Endothelial cell of umbilical vein (primary cell): ENCODE measurements around the gene SCN10A. TPM values are rescaled to one million over a fixed set of nuclear protein-coding genes. Genes with fewer than 3 reads are reported as not detected.

Experiments used
- BruUV-seq: library from RNA; stranded (reverse); fragments of 400-500 nt; replicated peaks from 2 replicates; lab custom pipeline; 2021; lab: Mats Ljungman, UMichigan
- CTCF ChIA-PET: fragments of 300-600, 350-600 bp; sonication (Branson Sonifier 250); formaldehyde crosslinking; loops from one replicate; lab custom pipeline; 2021; ENCODE audit warnings: antibody characterized with exemption, inconsistent platforms; lab: Charles Lee
- POLR2A ChIA-PET: fragments of 300-600, 350-600 bp; sonication (Branson Sonifier 250); formaldehyde crosslinking; loops from one replicate; lab custom pipeline; 2021; ENCODE audit warnings: antibody characterized with exemption, inconsistent platforms; lab: Charles Lee
- DNase-seq: peaks from one replicate; pipeline ENCODE4 v3.0.0-alpha.2; 2011; ENCODE audit warnings: low read depth, low spot score
- FAIRE-seq: peaks from 2 replicates; lab custom pipeline; 2011; peaks lifted over from hg19 to GRCh38; lab: Jason Lieb, UNC
- H2AFZ ChIP-seq: 2 replicates; pipeline ENCODE4 v1.6.0; 2012; ENCODE audit warnings: low read depth, low read length, control low read depth, inconsistent platforms
- H3K27ac ChIP-seq: 2 replicates; pipeline ENCODE4 v1.5.1; 2011; ENCODE audit warnings: low read depth, mild to moderate bottlenecking, control low read depth, low read length, moderate library complexity; ENCODE audit not compliant: insufficient read depth
- H3K27me3 ChIP-seq, 2 experiments: 2 replicates each; pipeline versions ENCODE4 v1.6.0 to v1.6.1; 2011; ENCODE audit warnings: low read length in 2 of 2, mixed read lengths in 1 of 2; ENCODE audit not compliant: control insufficient read depth in 2 of 2, insufficient read depth in 2 of 2
- H3K36me3 ChIP-seq, 2 experiments: 2 replicates in 1 of 2; 3 replicates in 1 of 2; pipeline ENCODE4 v1.5.1; 2011; ENCODE audit warnings: low read length in 2 of 2, mild to moderate bottlenecking in 1 of 2, moderate library complexity in 1 of 2; ENCODE audit not compliant: control insufficient read depth in 2 of 2, insufficient read depth in 2 of 2; ENCODE audit errors: extremely low read depth in 1 of 2
- H3K4me1 ChIP-seq: 3 replicates; pipeline ENCODE4 v1.5.1; 2011; ENCODE audit warnings: mild to moderate bottlenecking, low read length; ENCODE audit not compliant: control insufficient read depth, insufficient read depth; ENCODE audit errors: extremely low read depth
- H3K4me2 ChIP-seq: 2 replicates; pipeline ENCODE4 v1.6.1; 2011; ENCODE audit warnings: low read length, control low read depth, mixed read lengths; ENCODE audit not compliant: insufficient read depth
- H3K4me3 ChIP-seq, 3 experiments: fragments of 200-600 bp in 1 of 3; sonication (generic), shearing (Covaris generic) in 1 of 3; replicated peaks in 1 of 3; 2 replicates each; pipeline ENCODE4 v1.5.1; 2011 to 2016; ENCODE audit warnings: control low read depth in 3 of 3, low read length in 3 of 3, mild to moderate bottlenecking in 2 of 3, inconsistent platforms in 1 of 3, low read depth in 1 of 3, moderate library complexity in 1 of 3; ENCODE audit not compliant: insufficient read depth in 1 of 3
- H3K79me2 ChIP-seq: 2 replicates; pipeline ENCODE4 v1.6.0; 2012; ENCODE audit warnings: low read length, inconsistent platforms; ENCODE audit not compliant: control insufficient read depth, insufficient read depth
- H3K9ac ChIP-seq: replicated peaks from 2 replicates; pipeline ENCODE3; 2011; ENCODE audit warnings: low read length, control low read depth; ENCODE audit not compliant: insufficient read depth; ENCODE audit errors: extremely low read depth
- H3K9me1 ChIP-seq: replicated peaks from 3 replicates; pipeline ENCODE4 v1.6.0; 2011; ENCODE audit warnings: mild to moderate bottlenecking, low read length; ENCODE audit not compliant: control insufficient read depth, insufficient read depth; ENCODE audit errors: extremely low read depth
- H3K9me3 ChIP-seq: replicated peaks from 2 replicates; pipeline ENCODE4 v1.5.1; 2012; ENCODE audit warnings: low read length, inconsistent platforms; ENCODE audit not compliant: control insufficient read depth, insufficient read depth
- H4K20me1 ChIP-seq: replicated peaks from 2 replicates; pipeline ENCODE3; 2011; ENCODE audit warnings: mild to moderate bottlenecking, low read length; ENCODE audit not compliant: control insufficient read depth, insufficient read depth; ENCODE audit errors: extremely low read depth
- EZH2 ChIP-seq: IDR thresholded peaks from 2 replicates; pipeline ENCODE4 v1.6.1; 2012; ENCODE audit warnings: borderline replicate concordance, low read depth, mild to moderate bottlenecking, moderate library complexity, low read length, inconsistent platforms; ENCODE audit not compliant: severe bottlenecking
- FOS ChIP-seq: IDR thresholded peaks from 2 replicates; pipeline ENCODE4 v1.6.1; 2011; ENCODE audit warnings: mild to moderate bottlenecking, low read length, moderate library complexity, borderline replicate concordance; ENCODE audit not compliant: insufficient read depth
- GATA2 ChIP-seq: IDR thresholded peaks from 2 replicates; pipeline ENCODE4 v1.7.0; 2011; ENCODE audit warnings: low read depth, mild to moderate bottlenecking, moderate library complexity, mixed read lengths, low read length; ENCODE audit not compliant: insufficient read length, insufficient read depth
- JUN ChIP-seq: IDR thresholded peaks from 2 replicates; pipeline ENCODE4 v1.6.1; 2011; ENCODE audit warnings: borderline replicate concordance, low read depth; ENCODE audit not compliant: insufficient read length, insufficient read depth
- MYC ChIP-seq: IDR thresholded peaks from one replicate; pipeline ENCODE4 v1.6.1; 2011; ENCODE audit warnings: mild to moderate bottlenecking, low read depth, low read length
- POLR2A ChIP-seq: IDR thresholded peaks from 2 replicates; pipeline ENCODE4 v1.6.1; 2012; ENCODE audit warnings: low read depth, mild to moderate bottlenecking, control low read depth, low read length
- POLR2AphosphoS5 ChIP-seq: IDR thresholded peaks from 2 replicates; pipeline ENCODE4 v1.6.1; 2012; ENCODE audit warnings: low read depth, mild to moderate bottlenecking, control low read depth, low read length, moderate library complexity; ENCODE audit not compliant: insufficient read depth
- dilution Hi-C: fragments of 300-500 bp; cut with MboI; formaldehyde crosslinking; loops from one replicate; pipeline ENCODE4 v1.15.0; 2019; ENCODE audit warnings: low sequenced_read_pairs; ENCODE audit not compliant: extremely low pct_ligation_motif_present
- intact Hi-C: fragments of 100-400 bp; cut with micrococcal nuclease; formaldehyde crosslinking; loops from one replicate; pipeline ENCODE4 v1.10.0; 2022
- polyA plus RNA-seq, 4 experiments: library from polyadenylated mRNA; depleted of rRNA in 3 of 4; stranded (reverse) in 3 of 4; unstranded in 1 of 4; fragments of >200 nt; gene quantifications; 2 replicates each; pipeline versions ENCODE4 v1.2.1 to v1.2.3, GENCODE V29; 2011 to 2012; ENCODE audit warnings: missing spikeins in 1 of 4
- total RNA-seq: library from RNA; stranded (reverse); gene quantifications from 2 replicates; pipeline ENCODE4 v1.2.3, GENCODE V29; 2021
- TF ChIP-seq, protein P1 (sequence below), 2 donors: IDR thresholded peaks; 1 replicate in 1 of 2; 2 replicates in 1 of 2; pipeline ENCODE4 v1.5.1; 2011; ENCODE audit warnings: low read length in 2 of 2, mild to moderate bottlenecking in 2 of 2, moderate library complexity in 2 of 2, control low read depth in 1 of 2, inconsistent platforms in 1 of 2, low read depth in 1 of 2; ENCODE audit not compliant: insufficient read depth in 1 of 2; ENCODE audit errors: extremely low read depth in 1 of 2
- TF ChIP-seq, protein P2 (sequence below): IDR thresholded peaks from 2 replicates; pipeline ENCODE4 v1.6.1; 2011; ENCODE audit not compliant: insufficient read depth, insufficient read length

SCN10A gene
- total and polyA plus RNA-seq, 2 donors (not counting 3 experiments of a cell fraction or from before 2014, with no cell fraction given): 0.07 TPM; not detected in 1

DNA sequence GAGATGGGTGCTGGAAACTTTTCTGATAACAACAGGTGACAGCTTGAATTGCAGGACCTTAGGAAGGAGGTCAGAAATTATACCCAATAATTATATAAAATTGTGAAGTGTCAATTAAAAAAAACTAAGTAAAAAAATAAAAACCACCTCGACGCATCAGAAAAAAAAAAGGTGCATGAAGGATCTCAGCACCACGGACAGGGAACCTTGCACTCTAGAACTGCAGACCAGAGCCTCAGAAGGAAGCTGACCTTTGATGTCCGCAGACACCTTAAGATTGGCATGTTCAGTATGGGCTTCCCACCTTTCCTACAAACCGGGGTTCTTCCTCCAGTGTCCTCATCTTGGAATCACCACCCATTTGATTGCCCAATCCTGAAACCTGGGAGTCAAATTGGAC lies 60.9 kb downstream of the SCN10A start:
- Histone ChIP-seq H3K9ac (no peak overlapping the region), H3K4me2 (no peak overlapping the region), H3K4me3 (no peak overlapping the region), H3K4me1 (no peaks in the 10 kb centered on the region), H4K20me1 (no peaks in the 10 kb centered on the region), H2AFZ (no peak overlapping the region), H3K27ac (no peak overlapping the region), H3K9me3 (no peaks in the 10 kb centered on the region), H3K27me3 (peaks cover 0 to 3% of the 10 kb centered on the region in 2 experiments), H3K9me1 (no peaks in the 10 kb centered on the region), H3K36me3 (no peaks in the 10 kb centered on the region), H3K79me2 (no peaks in the 10 kb centered on the region)
- intact Hi-C loops (no loop called here), dilution Hi-C loops (no loop called here)
- FAIRE-seq (peak; percentile 73), DNase-seq (no peak)
- ChIA-PET POLR2A (no interaction called here), CTCF (interaction anchor here (1.4 kb wide), 1 partner anchor 16 kb away, joined by 5 read pairs; no protein-coding TSS in a partner anchor)
- TF ChIP-seq GATA2: no peak
- no peak for TF ChIP-seq FOS
- TF ChIP-seq MYC: no peak
- TF ChIP-seq JUN: no peak
- no peak for TF ChIP-seq POLR2AphosphoS5
- TF ChIP-seq POLR2A: no peak
- no peak for TF ChIP-seq EZH2
- TF ChIP-seq, protein P1, sequence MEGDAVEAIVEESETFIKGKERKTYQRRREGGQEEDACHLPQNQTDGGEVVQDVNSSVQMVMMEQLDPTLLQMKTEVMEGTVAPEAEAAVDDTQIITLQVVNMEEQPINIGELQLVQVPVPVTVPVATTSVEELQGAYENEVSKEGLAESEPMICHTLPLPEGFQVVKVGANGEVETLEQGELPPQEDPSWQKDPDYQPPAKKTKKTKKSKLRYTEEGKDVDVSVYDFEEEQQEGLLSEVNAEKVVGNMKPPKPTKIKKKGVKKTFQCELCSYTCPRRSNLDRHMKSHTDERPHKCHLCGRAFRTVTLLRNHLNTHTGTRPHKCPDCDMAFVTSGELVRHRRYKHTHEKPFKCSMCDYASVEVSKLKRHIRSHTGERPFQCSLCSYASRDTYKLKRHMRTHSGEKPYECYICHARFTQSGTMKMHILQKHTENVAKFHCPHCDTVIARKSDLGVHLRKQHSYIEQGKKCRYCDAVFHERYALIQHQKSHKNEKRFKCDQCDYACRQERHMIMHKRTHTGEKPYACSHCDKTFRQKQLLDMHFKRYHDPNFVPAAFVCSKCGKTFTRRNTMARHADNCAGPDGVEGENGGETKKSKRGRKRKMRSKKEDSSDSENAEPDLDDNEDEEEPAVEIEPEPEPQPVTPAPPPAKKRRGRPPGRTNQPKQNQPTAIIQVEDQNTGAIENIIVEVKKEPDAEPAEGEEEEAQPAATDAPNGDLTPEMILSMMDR (IDR thresholded peaks at IDR 0.05; ENCODE audit: extremely low read depth in 1 of 2, insufficient read depth in 1 of 2, low read depth in 1 of 2, low read length in 2 of 2): no peak
- TF ChIP-seq, protein P2, sequence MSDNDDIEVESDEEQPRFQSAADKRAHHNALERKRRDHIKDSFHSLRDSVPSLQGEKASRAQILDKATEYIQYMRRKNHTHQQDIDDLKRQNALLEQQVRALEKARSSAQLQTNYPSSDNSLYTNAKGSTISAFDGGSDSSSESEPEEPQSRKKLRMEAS: no peak
- no TSS peak for BruUV-seq
